Hepatocyte (in vitro differentiated cells): ENCODE results near the gene UFSP2. TPM values are rescaled to one million over a fixed set of nuclear protein-coding genes. Genes with fewer than 3 reads are reported as not detected.

Experiments
- DNase-seq: peaks from one replicate; pipeline ENCODE4 v3.0.0-alpha.2; 2016; ENCODE audit warnings: low spot score
- H2AFZ ChIP-seq: fragments of 200-600 bp; sonication (generic); 2 replicates; pipeline ENCODE4 v1.6.0; 2016; ENCODE audit warnings: antibody characterized with exemption, mild to moderate bottlenecking
- H3K27ac ChIP-seq: fragments of 200-600 bp; sonication (generic); 2 replicates; pipeline ENCODE4 v1.5.1; 2016; ENCODE audit warnings: mild to moderate bottlenecking
- H3K27me3 ChIP-seq: fragments of 200-600 bp; sonication (generic); 2 replicates; pipeline ENCODE4 v1.6.1; 2016
- H3K36me3 ChIP-seq: fragments of 200-600 bp; sonication (generic); replicated peaks from 2 replicates; pipeline ENCODE4 v1.5.1; 2016; ENCODE audit warnings: low read depth; ENCODE audit not compliant: insufficient read depth
- H3K4me1 ChIP-seq: fragments of 200-600 bp; sonication (generic); 2 replicates; pipeline ENCODE4 v1.5.1; 2016; ENCODE audit warnings: mild to moderate bottlenecking, moderate library complexity; ENCODE audit not compliant: insufficient read depth
- H3K4me2 ChIP-seq: fragments of 200-600 bp; sonication (generic); 2 replicates; pipeline ENCODE4 v1.6.0; 2016
- H3K4me3 ChIP-seq: fragments of 200-600 bp; sonication (generic); 2 replicates; pipeline ENCODE4 v1.5.1; 2016; ENCODE audit warnings: mild to moderate bottlenecking
- H3K79me2 ChIP-seq: fragments of 200-600 bp; sonication (generic); 2 replicates; pipeline ENCODE4 v1.6.0; 2017; ENCODE audit warnings: mild to moderate bottlenecking
- H3K9me2 ChIP-seq: fragments of 200-600 bp; sonication (generic); replicated peaks from 2 replicates; pipeline ENCODE4 v1.6.0; 2017; ENCODE audit warnings: mild to moderate bottlenecking; ENCODE audit not compliant: insufficient read depth
- H3K9me3 ChIP-seq: fragments of 200-600 bp; sonication (generic); 2 replicates; pipeline ENCODE4 v1.5.1; 2016; ENCODE audit warnings: low read depth, mild to moderate bottlenecking
- H4K20me1 ChIP-seq: fragments of 200-600 bp; sonication (generic); 2 replicates; pipeline ENCODE4 v1.6.0; 2016; ENCODE audit warnings: mild to moderate bottlenecking; ENCODE audit not compliant: insufficient read depth, poor library complexity, severe bottlenecking
- EZH2 ChIP-seq: fragments of 200-600 bp; sonication (generic); IDR thresholded peaks from 2 replicates; pipeline ENCODE4 v1.6.1; 2016; ENCODE audit warnings: antibody characterized with exemption, mild to moderate bottlenecking, borderline replicate concordance
- EZH2phosphoT487 ChIP-seq: fragments of 200-600 bp; sonication (generic); IDR thresholded peaks from one replicate; pipeline ENCODE4 v1.6.1; 2018; ENCODE audit warnings: antibody characterized with exemption, mild to moderate bottlenecking, low read depth, moderate library complexity; ENCODE audit not compliant: unreplicated experiment, severe bottlenecking
- WGBS: methylation state at CpG from one replicate; pipeline ENCODE4 v1.1.6; 2016; ENCODE audit warnings: low lambda C conversion rate; ENCODE audit errors: missing lambda C conversion rate; 5-methylcytosine and 5-hydroxymethylcytosine counted together
- polyA plus RNA-seq: library from polyadenylated mRNA; unstranded; fragments of >200 nt; fragmentation: Nextera tagmentation; extraction: Ambion mirVana; gene quantifications from 2 replicates; pipeline ENCODE4 v1.2.1, GENCODE V29; 2016
- total RNA-seq: library from RNA; depleted of rRNA; stranded (reverse); fragments of >200 nt; gene quantifications from 2 replicates; pipeline ENCODE4 v1.2.3, GENCODE V29; 2014
- TF ChIP-seq, protein P1 (sequence below): fragments of 200-600 bp; sonication (generic); IDR thresholded peaks from 2 replicates; pipeline ENCODE4 v1.5.1; 2016; ENCODE audit warnings: antibody characterized with exemption, mild to moderate bottlenecking; ENCODE audit not compliant: poor library complexity

UFSP2 gene, protein sequence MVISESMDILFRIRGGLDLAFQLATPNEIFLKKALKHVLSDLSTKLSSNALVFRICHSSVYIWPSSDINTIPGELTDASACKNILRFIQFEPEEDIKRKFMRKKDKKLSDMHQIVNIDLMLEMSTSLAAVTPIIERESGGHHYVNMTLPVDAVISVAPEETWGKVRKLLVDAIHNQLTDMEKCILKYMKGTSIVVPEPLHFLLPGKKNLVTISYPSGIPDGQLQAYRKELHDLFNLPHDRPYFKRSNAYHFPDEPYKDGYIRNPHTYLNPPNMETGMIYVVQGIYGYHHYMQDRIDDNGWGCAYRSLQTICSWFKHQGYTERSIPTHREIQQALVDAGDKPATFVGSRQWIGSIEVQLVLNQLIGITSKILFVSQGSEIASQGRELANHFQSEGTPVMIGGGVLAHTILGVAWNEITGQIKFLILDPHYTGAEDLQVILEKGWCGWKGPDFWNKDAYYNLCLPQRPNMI
- total RNA-seq (33.4 and 38.5 TPM in 2 replicates), polyA plus RNA-seq (29.2 and 34.0 TPM in 2 replicates)

DNA sequence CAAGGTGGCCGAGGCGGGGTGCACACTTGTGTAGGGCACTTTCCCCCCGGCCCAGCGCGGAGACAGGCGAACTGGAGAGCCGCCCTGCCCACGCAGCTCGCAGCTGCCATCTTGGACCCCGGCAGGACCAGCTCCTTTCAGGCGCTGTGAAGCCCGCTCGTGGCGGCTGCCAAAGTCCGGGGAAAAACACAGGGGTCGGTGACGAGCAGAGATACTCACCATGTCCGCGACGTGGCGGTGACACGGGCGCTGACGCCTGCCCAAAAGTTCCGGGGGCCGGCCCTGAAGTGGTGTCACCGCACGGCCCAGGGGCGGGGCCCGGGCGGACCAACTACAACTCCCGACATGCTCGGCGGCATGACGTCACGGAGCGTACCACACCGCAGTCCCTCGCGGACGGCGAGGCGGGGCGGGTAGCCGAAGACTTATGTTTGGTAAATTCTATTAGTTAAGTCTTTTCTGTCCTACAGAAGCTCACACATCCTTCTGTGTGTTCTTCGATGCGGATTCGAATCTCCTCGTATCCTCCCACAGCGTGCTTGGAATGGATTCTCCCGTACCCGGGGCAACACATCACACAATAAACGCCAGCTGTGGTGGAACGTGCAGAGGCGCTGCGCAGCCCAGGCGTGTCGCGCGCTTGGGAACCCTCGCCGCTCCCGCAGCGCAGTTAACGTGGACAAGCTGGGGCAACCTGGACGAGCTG lies at the start of gene UFSP2:
TSS of gene UFSP2 (minus strand) at position 318 of the 706 bp plus-strand sequence. CDS start at position 222, 96 bp downstream.
- DNase-seq = peak; percentile 93
- Histone ChIP-seq H4K20me1 (no peaks in the 10 kb centered on the region), H3K27ac (peak within 1 kb of the TSS; percentile 98), H2AFZ (peak within 1 kb of the TSS; percentile 82), H3K4me2 (peak within 1 kb of the TSS; percentile 87), H3K9me2 (no peaks in the 10 kb centered on the region), H3K27me3 (no peaks in the 10 kb centered on the region), H3K36me3 (no peaks in the 10 kb centered on the region), H3K79me2 (peaks cover 29% of the 10 kb centered on the region), H3K4me1 (peaks cover 8% of the 10 kb centered on the region), H3K9me3 (no peaks in the 10 kb centered on the region), H3K4me3 (peak within 1 kb of the TSS; percentile 59)
- TF ChIP-seq EZH2phosphoT487 (no peak), EZH2 (no peak)
- TF ChIP-seq, protein P1, sequence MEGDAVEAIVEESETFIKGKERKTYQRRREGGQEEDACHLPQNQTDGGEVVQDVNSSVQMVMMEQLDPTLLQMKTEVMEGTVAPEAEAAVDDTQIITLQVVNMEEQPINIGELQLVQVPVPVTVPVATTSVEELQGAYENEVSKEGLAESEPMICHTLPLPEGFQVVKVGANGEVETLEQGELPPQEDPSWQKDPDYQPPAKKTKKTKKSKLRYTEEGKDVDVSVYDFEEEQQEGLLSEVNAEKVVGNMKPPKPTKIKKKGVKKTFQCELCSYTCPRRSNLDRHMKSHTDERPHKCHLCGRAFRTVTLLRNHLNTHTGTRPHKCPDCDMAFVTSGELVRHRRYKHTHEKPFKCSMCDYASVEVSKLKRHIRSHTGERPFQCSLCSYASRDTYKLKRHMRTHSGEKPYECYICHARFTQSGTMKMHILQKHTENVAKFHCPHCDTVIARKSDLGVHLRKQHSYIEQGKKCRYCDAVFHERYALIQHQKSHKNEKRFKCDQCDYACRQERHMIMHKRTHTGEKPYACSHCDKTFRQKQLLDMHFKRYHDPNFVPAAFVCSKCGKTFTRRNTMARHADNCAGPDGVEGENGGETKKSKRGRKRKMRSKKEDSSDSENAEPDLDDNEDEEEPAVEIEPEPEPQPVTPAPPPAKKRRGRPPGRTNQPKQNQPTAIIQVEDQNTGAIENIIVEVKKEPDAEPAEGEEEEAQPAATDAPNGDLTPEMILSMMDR = no peak
- WGBS = 1% methylated on average over 66 of the region's 66 CpGs

DNA sequence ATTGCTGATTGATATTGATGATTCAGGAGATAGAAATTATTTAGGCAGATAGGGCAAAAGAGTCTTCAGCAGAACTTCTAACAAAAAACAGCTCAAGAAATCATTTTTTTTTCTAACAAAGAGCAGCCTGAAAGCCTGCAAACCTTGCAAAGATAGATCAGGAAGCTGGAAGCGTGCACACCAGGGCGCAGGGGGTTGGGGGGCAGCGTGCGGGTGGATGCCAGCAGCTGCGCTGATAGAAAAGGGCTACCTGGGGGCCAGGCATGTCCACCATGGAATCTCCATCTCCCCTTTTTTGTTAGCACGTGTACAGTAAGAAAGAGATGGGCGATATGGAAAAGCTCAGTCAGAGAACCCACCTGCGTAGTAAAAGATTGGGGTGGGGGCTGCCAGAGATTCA lies 47.5 kb upstream of the UFSP2 start:
- Histone ChIP-seq H3K4me3 (no peak overlapping the region), H3K27ac (no peak overlapping the region), H3K27me3 (no peaks in the 10 kb centered on the region), H3K79me2 (no peaks in the 10 kb centered on the region), H4K20me1 (no peaks in the 10 kb centered on the region), H3K4me2 (no peak overlapping the region), H2AFZ (no peak overlapping the region), H3K9me3 (no peaks in the 10 kb centered on the region), H3K9me2 (no peaks in the 10 kb centered on the region), H3K4me1 (no peaks in the 10 kb centered on the region), H3K36me3 (no peaks in the 10 kb centered on the region)
- TF ChIP-seq, protein P1 = no peak
- TF ChIP-seq EZH2 = no peak
- TF ChIP-seq EZH2phosphoT487 = no peak
- no peak for DNase-seq
- WGBS = 95% methylated on average over 8 of the region's 8 CpGs

DNA sequence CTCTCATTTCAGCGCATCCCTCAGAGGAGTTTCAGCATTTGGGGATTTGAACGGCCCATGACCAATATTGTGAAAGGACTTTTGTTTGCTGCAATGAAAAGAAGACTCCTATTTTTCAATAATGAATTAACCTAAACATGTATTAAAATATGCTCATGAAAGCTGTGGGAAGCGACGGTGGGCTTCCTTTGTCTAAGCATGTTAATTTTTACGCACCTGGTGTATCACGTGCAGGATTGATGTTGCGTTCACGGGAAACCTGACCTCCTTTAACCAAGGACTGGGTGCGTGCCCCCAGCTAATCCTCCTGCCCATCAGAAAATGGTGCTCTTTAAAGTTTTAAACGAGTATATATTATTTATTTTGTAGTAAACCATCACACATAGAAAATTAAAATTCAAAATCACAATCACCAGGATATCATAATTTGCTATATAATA lies 46.4 kb upstream of the UFSP2 start:
- Histone ChIP-seq H3K4me1 (no peaks in the 10 kb centered on the region), H4K20me1 (no peaks in the 10 kb centered on the region), H3K79me2 (no peaks in the 10 kb centered on the region), H3K9me3 (no peaks in the 10 kb centered on the region), H2AFZ (peak overlapping the region; percentile 99), H3K4me3 (peak overlapping the region; percentile 86), H3K27ac (no peak overlapping the region), H3K36me3 (no peaks in the 10 kb centered on the region), H3K4me2 (peak overlapping the region; percentile 96), H3K27me3 (peaks cover 5% of the 10 kb centered on the region), H3K9me2 (no peaks in the 10 kb centered on the region)
- DNase-seq = no peak
- TF ChIP-seq EZH2phosphoT487 (no peak), EZH2 (no peak)
- TF ChIP-seq, protein P1 = no peak
- WGBS = 43% methylated on average over 10 of the region's 10 CpGs
